B cell (primary cell): ENCODE results near the gene RABEP1. TPM values are rescaled to one million over a fixed set of nuclear protein-coding genes. Genes with fewer than 3 reads are reported as not detected.

ENCODE experiments used
- ATAC-seq: fragments of 200-7000 bp; cut with Tn5 transposase; one replicate; pipeline ENCODE4 v1.10.0; 2021; ENCODE audit warnings: low read depth, mild to moderate bottlenecking, moderate number of reproducible peaks, moderate library complexity
- CTCF ChIA-PET: fragments of 350-600 bp; sonication (Branson Sonifier 250); formaldehyde crosslinking; loops from one replicate; lab custom pipeline; 2021; ENCODE audit warnings: antibody characterized with exemption, inconsistent platforms; lab: Charles Lee
- POLR2A ChIA-PET: fragments of 350-600 bp; sonication (Branson Sonifier 250); formaldehyde crosslinking; loops from one replicate; lab custom pipeline; 2021; ENCODE audit warnings: antibody characterized with exemption; lab: Charles Lee
- DNase-seq: peaks from one replicate; pipeline ENCODE4 v3.0.0; 2013
- H2AFZ ChIP-seq: 2 replicates; pipeline ENCODE4 v1.6.1; 2012; ENCODE audit warnings: mild to moderate bottlenecking, low read depth, low read length; ENCODE audit not compliant: insufficient read depth, poor library complexity, severe bottlenecking
- H3K27ac ChIP-seq, 2 donors: 1 replicate in 1 of 2; 2 replicates in 1 of 2; pipeline ENCODE4 v1.5.1; 2012 to 2013; ENCODE audit warnings: low read length in 2 of 2, mild to moderate bottlenecking in 2 of 2, moderate library complexity in 1 of 2
- H3K27me3 ChIP-seq, 4 experiments: fragments of 200-600 bp in 1 of 4; sonication (generic) in 1 of 4; replicated peaks in 1 of 4; 1 replicate in 2 of 4; 2 replicates in 2 of 4; pipeline versions ENCODE4 v1.6.1 to v1.7.0; 2013 to 2016; ENCODE audit warnings: low read length in 3 of 4, mild to moderate bottlenecking in 2 of 4, mixed read lengths in 1 of 4, moderate library complexity in 1 of 4; ENCODE audit not compliant: insufficient read depth in 4 of 4, control insufficient read depth in 3 of 4; ENCODE audit errors: control extremely low read depth in 1 of 4
- H3K36me3 ChIP-seq, 2 experiments: replicated peaks in 1 of 2; 1 replicate in 1 of 2; 2 replicates in 1 of 2; pipeline versions ENCODE4 v1.6.1 to v1.7.1; 2013; ENCODE audit warnings: low read length in 1 of 2; ENCODE audit not compliant: insufficient read depth in 2 of 2, control insufficient read depth in 1 of 2; ENCODE audit errors: control extremely low read depth in 1 of 2, extremely low read depth in 1 of 2
- H3K4me1 ChIP-seq, 2 donors: fragments of 200-600 bp in 1 of 2; sonication (generic) in 1 of 2; 1 replicate in 1 of 2; 2 replicates in 1 of 2; pipeline versions ENCODE4 v1.5.1 to v1.6.1; 2013 to 2017; ENCODE audit warnings: low read length in 2 of 2; ENCODE audit not compliant: control insufficient read depth in 2 of 2, insufficient read depth in 2 of 2
- H3K4me2 ChIP-seq: replicated peaks from 2 replicates; pipeline ENCODE3; 2012; ENCODE audit warnings: mild to moderate bottlenecking, low read depth, low read length; ENCODE audit not compliant: poor library complexity, severe bottlenecking
- H3K4me3 ChIP-seq, 5 experiments: fragments of 200-600 bp in 1 of 5; sonication (generic) in 1 of 5; 1 replicate in 3 of 5; 2 replicates in 2 of 5; pipeline versions ENCODE4 v1.5.1 to v1.7.0; 2011 to 2016; ENCODE audit warnings: low read length in 4 of 5, mild to moderate bottlenecking in 4 of 5, low read depth in 2 of 5, control low read depth in 1 of 5, moderate library complexity in 1 of 5; ENCODE audit not compliant: insufficient read depth in 1 of 5; ENCODE audit errors: control extremely low read depth in 1 of 5, extremely low read depth in 1 of 5
- H3K79me2 ChIP-seq: fragments of 200-600 bp; sonication (generic); one replicate; pipeline ENCODE4 v1.6.0; 2016; ENCODE audit warnings: low read length; ENCODE audit not compliant: control insufficient read depth, insufficient read depth
- H3K9ac ChIP-seq: fragments of 200-600 bp; sonication (generic); 2 replicates; pipeline ENCODE4 v1.6.1; 2017; ENCODE audit warnings: mild to moderate bottlenecking, low read length, moderate library complexity
- H3K9me3 ChIP-seq, 3 donors: one replicate each; pipeline versions ENCODE4 v1.6.1 to v1.7.1; 2013; ENCODE audit warnings: low read length in 2 of 3; ENCODE audit not compliant: control insufficient read depth in 2 of 3, insufficient read depth in 1 of 3; ENCODE audit errors: control extremely low read depth in 1 of 3
- H4K20me1 ChIP-seq: 2 replicates; pipeline ENCODE4 v1.6.0; 2012; ENCODE audit warnings: mild to moderate bottlenecking, low read length; ENCODE audit not compliant: insufficient read depth, control insufficient read depth, poor library complexity, severe bottlenecking
- H3K27ac Mint-ChIP-seq: one replicate; pipeline ENCODE4 v1.8.0; 2021; ENCODE audit warnings: mixed read lengths
- H3K27me3 Mint-ChIP-seq: one replicate; pipeline ENCODE4 v1.8.0; 2021; ENCODE audit warnings: mixed read lengths
- H3K4me1 Mint-ChIP-seq: one replicate; pipeline ENCODE4 v1.8.0; 2021; ENCODE audit warnings: mixed read lengths
- H3K4me3 Mint-ChIP-seq: one replicate; pipeline ENCODE4 v1.8.0; 2021; ENCODE audit warnings: mixed read lengths
- H3K9me3 Mint-ChIP-seq: one replicate; pipeline ENCODE4 v1.8.0; 2022; ENCODE audit warnings: mixed read lengths; ENCODE audit not compliant: insufficient read depth
- EZH2 ChIP-seq: IDR thresholded peaks from 2 replicates; pipeline ENCODE4 v1.6.1; 2012; ENCODE audit warnings: borderline replicate concordance, low read depth, mild to moderate bottlenecking, moderate library complexity, low read length; ENCODE audit not compliant: insufficient read depth, poor library complexity, severe bottlenecking
- WGBS: methylation state at CpG from one replicate; pipeline ENCODE4 v1.1.5; 2013; ENCODE audit warnings: missing lambda C conversion rate; ENCODE audit not compliant: insufficient coverage; 5-methylcytosine and 5-hydroxymethylcytosine counted together
- intact Hi-C: fragments of 100-400 bp; cut with micrococcal nuclease; formaldehyde crosslinking; loops from one replicate; pipeline ENCODE4 v1.10.0; 2022
- polyA plus RNA-seq: library from polyadenylated mRNA; depleted of rRNA; stranded (reverse); fragments of >200 nt; gene quantifications from 2 replicates; pipeline ENCODE4 v1.2.3, GENCODE V29; 2012
- total RNA-seq, 2 donors: library from RNA; stranded (reverse); fragments of 120-200 nt in 1 of 2; gene quantifications; 1 replicate in 1 of 2; 2 replicates in 1 of 2; pipeline versions ENCODE4 v1.2.3 to v1.2.4, GENCODE V29; 2013 to 2022
- TF ChIP-seq, protein P1 (sequence below): fragments of 200-600 bp; IDR thresholded peaks from one replicate; pipeline ENCODE4 v1.8.0; 2022; ENCODE audit warnings: antibody characterized with exemption, mild to moderate bottlenecking

The RABEP1 gene
- total and polyA plus RNA-seq, 2 donors (not counting 1 experiment from before 2014, with no cell fraction given), result 24.2 to 86.1 TPM

DNA sequence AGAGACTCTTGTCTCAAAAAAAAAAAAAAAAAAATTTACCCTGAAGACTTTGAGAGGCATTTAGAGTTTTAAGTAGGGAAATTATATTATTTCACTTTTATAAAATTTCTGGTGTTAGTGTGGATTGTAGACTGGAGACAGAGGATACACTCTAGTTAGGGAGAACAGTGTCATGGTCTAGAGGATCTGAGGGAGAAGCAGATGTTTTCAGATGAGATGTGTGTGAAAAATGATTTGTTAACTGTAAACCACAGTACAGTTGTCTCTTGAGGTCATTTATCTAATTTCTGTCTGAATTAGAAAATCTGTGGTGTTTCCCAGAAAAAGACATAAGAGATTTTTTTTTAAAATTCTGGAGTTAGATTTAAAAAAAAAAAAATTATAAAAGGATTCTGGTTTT, 82.6 kb downstream of the RABEP1 start:
- H3K4me2 ChIP-seq, result no peak overlapping the region
- H4K20me1 ChIP-seq, result no peaks in the 10 kb centered on the region
- H3K4me1 ChIP-seq, result no peaks in the 10 kb centered on the region
- CTCF ChIA-PET, result no interaction called here
- no peaks in the 10 kb centered on the region for H3K27me3 Mint-ChIP-seq
- no peak overlapping the region for H3K4me3 Mint-ChIP-seq
- H3K9me3 ChIP-seq, result no peaks in the 10 kb centered on the region
- TF ChIP-seq EZH2, result no peak
- TF ChIP-seq, protein P1, sequence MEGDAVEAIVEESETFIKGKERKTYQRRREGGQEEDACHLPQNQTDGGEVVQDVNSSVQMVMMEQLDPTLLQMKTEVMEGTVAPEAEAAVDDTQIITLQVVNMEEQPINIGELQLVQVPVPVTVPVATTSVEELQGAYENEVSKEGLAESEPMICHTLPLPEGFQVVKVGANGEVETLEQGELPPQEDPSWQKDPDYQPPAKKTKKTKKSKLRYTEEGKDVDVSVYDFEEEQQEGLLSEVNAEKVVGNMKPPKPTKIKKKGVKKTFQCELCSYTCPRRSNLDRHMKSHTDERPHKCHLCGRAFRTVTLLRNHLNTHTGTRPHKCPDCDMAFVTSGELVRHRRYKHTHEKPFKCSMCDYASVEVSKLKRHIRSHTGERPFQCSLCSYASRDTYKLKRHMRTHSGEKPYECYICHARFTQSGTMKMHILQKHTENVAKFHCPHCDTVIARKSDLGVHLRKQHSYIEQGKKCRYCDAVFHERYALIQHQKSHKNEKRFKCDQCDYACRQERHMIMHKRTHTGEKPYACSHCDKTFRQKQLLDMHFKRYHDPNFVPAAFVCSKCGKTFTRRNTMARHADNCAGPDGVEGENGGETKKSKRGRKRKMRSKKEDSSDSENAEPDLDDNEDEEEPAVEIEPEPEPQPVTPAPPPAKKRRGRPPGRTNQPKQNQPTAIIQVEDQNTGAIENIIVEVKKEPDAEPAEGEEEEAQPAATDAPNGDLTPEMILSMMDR, result no peak
- intact Hi-C loops, result loop anchor here (10.0 kb wide), 1 partner anchor 50 kb away; the partner anchor contains the start of gene NUP88
- DNase-seq, result no peak
- H3K9ac ChIP-seq, result no peak overlapping the region
- H3K27me3 ChIP-seq, result no peaks in the 10 kb centered on the region
- no peak overlapping the region for H3K27ac ChIP-seq
- H3K9me3 Mint-ChIP-seq, result no peaks in the 10 kb centered on the region
- peak overlapping the region; percentile 81 for H3K27ac Mint-ChIP-seq
- peaks cover 4 to 82% of the 10 kb centered on the region in 2 experiments for H3K36me3 ChIP-seq
- no peak overlapping the region for H2AFZ ChIP-seq
- no peak for ATAC-seq
- no peak overlapping the region for H3K4me3 ChIP-seq
- no peaks in the 10 kb centered on the region for H3K4me1 Mint-ChIP-seq
- peaks cover 26% of the 10 kb centered on the region for H3K79me2 ChIP-seq
- POLR2A ChIA-PET, result no interaction called here

DNA sequence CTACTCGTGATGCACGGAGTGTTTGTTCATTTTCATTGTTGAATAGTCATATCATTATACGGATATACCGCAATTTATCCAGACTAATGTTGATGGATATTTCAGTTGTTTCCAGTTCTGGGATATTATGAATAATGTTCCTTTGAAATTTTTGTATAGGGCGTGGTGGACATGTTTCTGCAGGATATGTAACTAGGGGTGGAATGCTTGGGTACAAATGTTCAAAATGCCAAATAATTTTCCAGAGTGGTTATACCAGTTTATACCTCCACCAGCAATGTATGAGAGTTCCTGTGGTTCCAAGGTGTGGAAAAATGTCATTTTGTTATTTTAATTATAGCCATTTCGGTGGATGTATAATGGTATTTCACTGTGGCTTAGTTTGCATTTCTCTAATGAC, 83.7 kb downstream of the RABEP1 start:
- H3K27ac Mint-ChIP-seq, result no peak overlapping the region
- intact Hi-C loops, result loop anchor here (10.0 kb wide), 1 partner anchor 49 kb away; the partner anchor contains the start of gene NUP88
- H3K27me3 ChIP-seq, result no peaks in the 10 kb centered on the region

More for the DNA sequence above, 83.7 kb downstream of the RABEP1 start:
- TF ChIP-seq EZH2, result no peak
- TF ChIP-seq, protein P1, result no peak
- WGBS, result 100% methylated on average over 1 of the region's 6 CpGs
- H3K4me1 Mint-ChIP-seq, result no peaks in the 10 kb centered on the region
- no peak overlapping the region for H3K4me2 ChIP-seq
- no peaks in the 10 kb centered on the region for H3K9me3 ChIP-seq
- ChIA-PET CTCF (interaction anchor here (1.0 kb wide), 1 partner anchor 116 kb away, joined by 4 read pairs; no protein-coding TSS in a partner anchor), POLR2A (interaction anchor here (0.6 kb wide), 1 partner anchor 60 kb away, joined by 5 read pairs; no protein-coding TSS in a partner anchor)
- H3K27me3 Mint-ChIP-seq, result no peaks in the 10 kb centered on the region
- H3K79me2 ChIP-seq, result peaks cover 21% of the 10 kb centered on the region
- no peak overlapping the region for H2AFZ ChIP-seq
- no peak overlapping the region for H3K9ac ChIP-seq
- H3K36me3 ChIP-seq, result peaks cover 6 to 83% of the 10 kb centered on the region in 2 experiments
- H3K9me3 Mint-ChIP-seq, result no peaks in the 10 kb centered on the region
- H3K4me3 ChIP-seq, result no peak overlapping the region
- ATAC-seq (no peak), DNase-seq (no peak)
- H4K20me1 ChIP-seq, result no peaks in the 10 kb centered on the region
- no peak overlapping the region for H3K27ac ChIP-seq
- H3K4me3 Mint-ChIP-seq, result no peak overlapping the region
- H3K4me1 ChIP-seq, result no peaks in the 10 kb centered on the region
